Stimulated activated CD8-positive, alpha-beta memory T cell treated with anti-CD3 and anti-CD28 coated beads, Interleukin-12 subunit alpha, Interleukin-12 subunit beta, amount 100 ng/mL, for 24 hours (primary cell): ENCODE data around the gene PCBD2.
"Not testable (repeated sequence)": the region's sequence is repeated elsewhere in the genome, so short reads cannot be mapped to it uniquely, and the experiment has no call there.

Source experiments
- DNase-seq: peaks from one replicate; pipeline ENCODE4 v3.0.0-alpha.2; 2020; ENCODE audit errors: extremely low read depth

Gene PCBD2

GRCh38 chr5:134906811-134907210, 1.9 kb downstream of the PCBD2 start:
- no peak for DNase-seq

GRCh38 chr5:134910752-134911151, 5.8 kb downstream of the PCBD2 start:
- DNase-seq: not testable (repeated sequence)

GRCh38 chr5:134911285-134912206, 6.6 kb downstream of the PCBD2 start:
- DNase-seq: no peak

- no peak for DNase-seq
These were observed 8.3 kb downstream of the PCBD2 start for GRCh38 chr5:134913254-134913653.

- DNase-seq: no peak
These were observed 8.9 kb downstream of the PCBD2 start for GRCh38 chr5:134913795-134914194.

GRCh38 chr5:134917070-134917815, 12.3 kb downstream of the PCBD2 start:
- DNase-seq: no peak

DNA sequence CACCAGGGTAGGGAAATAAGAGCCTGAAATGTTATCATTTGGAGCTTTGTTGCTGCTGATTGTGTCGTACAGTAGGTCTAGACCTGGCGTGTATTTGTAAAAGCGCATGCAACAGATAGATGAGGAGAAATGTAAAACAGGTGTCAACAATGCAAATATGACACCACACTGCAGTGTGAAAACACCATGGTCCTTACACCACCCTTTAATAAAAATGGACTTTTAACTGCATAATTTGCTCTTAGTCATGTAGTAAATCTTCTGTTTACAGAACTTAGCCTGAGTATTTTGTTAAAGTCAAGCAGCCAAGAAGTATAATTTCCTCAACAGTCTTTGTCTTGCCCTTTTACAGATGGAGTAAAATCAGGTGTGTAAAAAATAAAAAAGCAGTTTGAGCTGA, 13.9 kb downstream of the PCBD2 start:
- no peak for DNase-seq

- no peak for DNase-seq
These were observed 16.1 kb downstream of the PCBD2 start for GRCh38 chr5:134920848-134921575.

- no peak for DNase-seq
These were observed 27.6 kb downstream of the PCBD2 start for GRCh38 chr5:134932508-134932907.

GRCh38 chr5:134934202-134934601, 29.3 kb downstream of the PCBD2 start:
- DNase-seq: no peak

- no peak for DNase-seq
These were observed 31.0 kb downstream of the PCBD2 start for GRCh38 chr5:134935711-134936602.

DNA sequence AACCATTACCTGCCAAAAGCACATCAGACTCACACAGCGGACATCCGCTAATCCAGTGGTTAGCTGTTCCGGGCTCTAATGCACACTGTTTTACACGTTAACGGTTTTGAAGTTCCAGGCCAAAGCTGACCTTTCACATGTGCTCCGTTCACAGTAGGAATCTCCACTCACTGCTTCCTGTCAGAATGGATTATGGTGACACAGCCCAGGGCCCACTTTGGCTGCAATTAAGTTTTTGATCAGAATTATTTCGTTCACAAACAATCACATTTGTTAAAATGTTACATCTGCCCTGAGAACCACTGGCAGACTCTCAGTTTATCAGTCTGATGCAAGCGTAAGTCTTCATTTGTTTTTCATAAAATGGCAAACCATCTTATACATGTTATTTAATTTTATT, 32.6 kb downstream of the PCBD2 start:
- DNase-seq: no peak

- no peak for DNase-seq
These were observed 33.1 kb downstream of the PCBD2 start for GRCh38 chr5:134938030-134938429.

DNA sequence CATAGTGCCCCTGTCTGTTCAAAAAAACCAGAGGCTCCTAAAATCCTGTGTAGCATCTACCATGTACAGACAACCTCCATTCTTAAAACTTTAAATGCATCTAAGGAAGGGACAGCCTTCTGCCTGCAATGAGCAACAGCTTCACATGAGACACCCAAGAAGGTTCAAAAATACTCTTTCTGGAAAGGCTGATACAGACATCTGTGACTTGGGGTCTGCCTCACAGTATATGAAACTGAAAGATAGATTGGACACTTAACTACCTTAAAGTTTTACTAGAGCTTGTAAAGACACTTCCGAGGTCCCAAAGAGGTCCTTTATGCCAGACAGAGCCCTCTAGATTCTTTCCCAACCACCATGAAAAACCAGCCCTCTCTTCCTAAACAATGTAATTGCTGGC, 34.6 kb downstream of the PCBD2 start:
- no peak for DNase-seq

- no peak for DNase-seq
These were observed 38.6 kb downstream of the PCBD2 start for GRCh38 chr5:134943547-134943946.

- DNase-seq: no peak
These were observed 39.7 kb downstream of the PCBD2 start for GRCh38 chr5:134944630-134945029.

- DNase-seq: no peak
These were observed 40.1 kb downstream of the PCBD2 start for GRCh38 chr5:134945041-134945440.

- DNase-seq: no peak
These were observed 44.0 kb downstream of the PCBD2 start for GRCh38 chr5:134948911-134949310.

- DNase-seq: no peak
These were observed 44.4 kb downstream of the PCBD2 start for GRCh38 chr5:134949316-134949715.

- no peak for DNase-seq
These were observed 53.1 kb downstream of the PCBD2 start for GRCh38 chr5:134957920-134958608.

DNA sequence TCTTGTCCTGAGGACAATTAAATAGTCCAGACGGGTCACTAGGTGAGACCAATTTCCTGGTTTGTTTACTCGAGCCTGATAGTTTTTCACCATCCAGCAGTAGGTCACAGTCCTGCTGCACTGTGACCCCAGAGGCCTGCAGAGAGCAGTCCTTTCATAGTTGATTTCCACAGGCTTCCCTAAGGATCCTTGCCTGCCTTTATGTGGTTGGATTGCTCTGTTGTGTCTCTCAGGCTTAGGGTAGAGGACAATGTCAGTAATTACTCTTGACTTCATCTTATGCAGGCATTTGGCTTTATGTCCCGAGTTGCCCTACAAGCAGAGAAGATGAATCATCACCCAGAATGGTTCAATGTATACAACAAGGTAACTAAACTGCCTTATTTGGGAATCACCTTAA, 53.8 kb downstream of the PCBD2 start:
- DNase-seq: no peak
